Astrocyte (in vitro differentiated cells and primary cell): Measurements from ENCODE around the gene BMPR1B.

Experiments
- CTCF ChIP-seq: IDR thresholded peaks from 2 replicates; pipeline ENCODE4 v1.5.1; 2011; ENCODE audit warnings: low read depth, mild to moderate bottlenecking, inconsistent platforms, low read length, moderate library complexity; ENCODE audit not compliant: insufficient read depth
- EZH2 ChIP-seq: IDR thresholded peaks from 2 replicates; pipeline ENCODE4 v1.6.1; 2012; ENCODE audit warnings: mild to moderate bottlenecking, low read length, inconsistent platforms; ENCODE audit not compliant: insufficient read depth

DNA sequence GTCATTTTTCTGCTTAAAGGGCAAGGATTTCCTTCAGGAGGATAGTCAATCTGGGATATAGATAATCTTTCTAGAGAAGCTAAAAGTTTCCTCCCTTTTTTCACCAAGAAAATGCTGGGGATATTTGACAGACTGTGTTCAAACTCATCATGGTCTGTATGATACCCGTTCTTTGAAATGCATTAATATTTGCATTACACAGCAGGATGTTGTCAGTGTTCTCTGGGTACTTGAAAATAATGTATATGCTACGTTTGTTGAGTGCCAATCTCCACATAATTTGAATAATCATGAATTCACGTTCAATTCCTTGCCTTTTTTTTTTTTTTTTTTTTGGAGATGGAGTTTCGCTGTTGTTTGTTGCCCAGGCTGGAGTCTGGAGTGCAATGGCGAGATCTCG is 18.0 kb upstream of the BMPR1B start:
- TF ChIP-seq CTCF (no peak), EZH2 (no peak)
